ENCODE measurements around the gene ERMAP.
A peak's percentile ranks its signal among the peaks of the same experiment; 100 is the strongest.

The ERMAP gene

DNA sequence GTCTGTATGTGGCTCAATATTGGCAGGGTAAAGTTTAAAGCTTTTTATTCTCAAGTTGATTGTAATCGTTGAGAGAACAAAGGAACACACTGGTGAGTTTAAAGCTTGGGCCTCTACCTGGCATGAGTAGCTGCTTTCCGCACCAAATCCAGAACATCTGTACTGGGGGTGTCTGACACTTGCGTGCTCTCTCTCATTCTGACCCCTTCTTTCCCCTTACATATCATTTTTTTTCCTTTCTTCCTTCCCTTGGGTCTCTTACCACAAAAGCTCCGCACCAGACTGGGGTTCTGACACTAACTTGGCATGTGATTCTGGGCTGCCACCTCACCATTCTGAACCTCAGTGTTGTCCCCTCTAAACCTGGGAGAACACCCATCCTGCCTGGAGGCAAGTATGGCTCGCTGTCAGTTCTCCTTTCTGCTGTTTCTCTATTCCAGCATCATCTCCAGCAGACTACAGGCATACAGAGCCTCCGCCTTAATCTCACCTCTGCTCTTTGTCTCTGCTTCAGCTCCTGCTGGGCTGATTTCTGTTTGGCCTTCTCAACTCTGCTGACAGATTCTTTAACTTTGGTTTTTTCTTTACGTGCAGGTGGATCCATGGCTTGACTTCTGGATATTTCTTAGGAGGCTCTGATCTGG, 859 bp upstream of the ERMAP start:
- Histone ChIP-seq H3K4me3 (ENCODE audit: low read depth, low read length) (peak overlapping the region; percentile 77), H3K36me3 (replicated peaks) (no peaks in the 10 kb centered on the region), H3K27me3 (replicated peaks) (no peaks in the 10 kb centered on the region), H3K27ac (peak overlapping the region; percentile 20)
- in situ Hi-C loops (cut with HindIII; ENCODE audit: low pct_ligation_motif_present, low sequenced_read_pairs): no loop called here
- TF ChIP-seq, protein P1, sequence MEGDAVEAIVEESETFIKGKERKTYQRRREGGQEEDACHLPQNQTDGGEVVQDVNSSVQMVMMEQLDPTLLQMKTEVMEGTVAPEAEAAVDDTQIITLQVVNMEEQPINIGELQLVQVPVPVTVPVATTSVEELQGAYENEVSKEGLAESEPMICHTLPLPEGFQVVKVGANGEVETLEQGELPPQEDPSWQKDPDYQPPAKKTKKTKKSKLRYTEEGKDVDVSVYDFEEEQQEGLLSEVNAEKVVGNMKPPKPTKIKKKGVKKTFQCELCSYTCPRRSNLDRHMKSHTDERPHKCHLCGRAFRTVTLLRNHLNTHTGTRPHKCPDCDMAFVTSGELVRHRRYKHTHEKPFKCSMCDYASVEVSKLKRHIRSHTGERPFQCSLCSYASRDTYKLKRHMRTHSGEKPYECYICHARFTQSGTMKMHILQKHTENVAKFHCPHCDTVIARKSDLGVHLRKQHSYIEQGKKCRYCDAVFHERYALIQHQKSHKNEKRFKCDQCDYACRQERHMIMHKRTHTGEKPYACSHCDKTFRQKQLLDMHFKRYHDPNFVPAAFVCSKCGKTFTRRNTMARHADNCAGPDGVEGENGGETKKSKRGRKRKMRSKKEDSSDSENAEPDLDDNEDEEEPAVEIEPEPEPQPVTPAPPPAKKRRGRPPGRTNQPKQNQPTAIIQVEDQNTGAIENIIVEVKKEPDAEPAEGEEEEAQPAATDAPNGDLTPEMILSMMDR (IDR thresholded peaks at IDR 0.05; ENCODE audit: low read depth, low read length, missing control alignments): no peak
- DNase-seq: peak; percentile 2

DNA sequence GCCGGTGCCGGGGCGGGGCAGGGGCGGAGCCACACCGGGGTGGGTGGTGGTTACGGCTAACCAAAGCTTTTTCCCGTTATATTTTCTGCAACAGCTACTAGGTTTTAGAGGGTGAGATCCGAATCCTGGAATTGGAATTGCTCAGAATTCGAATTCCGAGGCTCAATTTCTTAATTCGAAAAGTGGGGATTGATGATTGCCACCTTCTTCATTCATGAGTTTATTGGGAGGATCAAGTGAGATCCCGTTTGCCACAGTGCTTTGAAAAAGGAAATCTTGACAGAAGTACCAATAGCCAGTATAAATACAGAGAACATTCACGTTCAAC, 482 bp downstream of the ERMAP start:
- Histone ChIP-seq H3K4me3 (ENCODE audit: low read depth, low read length) (peak overlapping the region; percentile 49), H3K36me3 (replicated peaks) (no peaks in the 10 kb centered on the region), H3K27me3 (replicated peaks) (no peaks in the 10 kb centered on the region), H3K27ac (peak overlapping the region; percentile 100)
- in situ Hi-C loops (cut with HindIII; ENCODE audit: low pct_ligation_motif_present, low sequenced_read_pairs): no loop called here
- DNase-seq: no peak
- TF ChIP-seq, protein P1 (IDR thresholded peaks at IDR 0.05; ENCODE audit: low read depth, low read length, missing control alignments): no peak

DNA sequence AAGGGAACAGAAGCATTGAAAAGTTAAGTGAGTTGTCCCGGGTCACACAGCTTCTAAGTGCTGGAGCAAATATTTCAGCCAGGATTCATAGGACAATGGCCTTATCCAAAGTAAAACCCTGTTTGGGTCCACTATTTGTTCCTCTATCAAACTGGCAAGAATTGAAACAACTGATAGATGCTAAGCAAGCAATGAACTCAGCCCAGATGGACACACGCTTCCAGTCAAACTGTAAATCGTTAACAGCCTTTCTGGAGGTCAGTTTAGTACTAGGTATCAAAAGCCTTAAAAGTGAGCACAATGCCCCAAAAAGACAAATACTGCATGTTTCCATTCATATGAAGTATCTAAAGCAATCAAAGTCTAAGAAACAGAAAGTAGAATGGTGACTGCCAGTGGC, 1.1 kb downstream of the ERMAP start:
- no peaks in the 10 kb centered on the region for H3K36me3 ChIP-seq (replicated peaks)
- in situ Hi-C loops (cut with HindIII; ENCODE audit: low pct_ligation_motif_present, low sequenced_read_pairs): no loop called here
- no peak overlapping the region for H3K27ac ChIP-seq
- TF ChIP-seq, protein P1 (IDR thresholded peaks at IDR 0.05; ENCODE audit: low read depth, low read length, missing control alignments): no peak
- H3K27me3 ChIP-seq (replicated peaks): no peaks in the 10 kb centered on the region
- no peak for DNase-seq
- no peak overlapping the region for H3K4me3 ChIP-seq (ENCODE audit: low read depth, low read length)

DNA sequence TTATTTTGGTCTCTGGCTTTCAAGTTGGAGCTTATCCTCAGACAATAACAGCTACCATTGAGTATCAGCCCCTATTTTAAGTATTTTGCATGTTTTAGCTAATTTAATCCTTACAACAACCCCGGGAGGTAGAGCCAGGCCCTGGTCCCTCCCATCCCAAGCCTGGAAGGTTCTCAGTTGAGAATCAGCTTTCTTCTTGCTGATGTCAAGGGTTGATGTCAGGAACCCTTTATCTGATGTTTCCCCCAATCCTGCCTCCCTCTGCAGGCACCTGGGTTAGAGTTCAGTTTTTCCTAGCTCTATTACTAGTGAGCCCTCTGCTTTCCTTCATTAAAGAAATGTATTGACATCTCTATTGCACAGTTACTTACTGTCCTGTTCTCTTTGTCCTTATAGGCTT, 3.9 kb downstream of the ERMAP start:
- H3K4me3 ChIP-seq (ENCODE audit: low read depth, low read length): no peak overlapping the region
- no peak for DNase-seq
- no peaks in the 10 kb centered on the region for H3K27me3 ChIP-seq (replicated peaks)
- no peak overlapping the region for H3K27ac ChIP-seq
- in situ Hi-C loops (cut with HindIII; ENCODE audit: low pct_ligation_motif_present, low sequenced_read_pairs): no loop called here
- no peaks in the 10 kb centered on the region for H3K36me3 ChIP-seq (replicated peaks)
- TF ChIP-seq, protein P1 (IDR thresholded peaks at IDR 0.05; ENCODE audit: low read depth, low read length, missing control alignments): no peak

DNA sequence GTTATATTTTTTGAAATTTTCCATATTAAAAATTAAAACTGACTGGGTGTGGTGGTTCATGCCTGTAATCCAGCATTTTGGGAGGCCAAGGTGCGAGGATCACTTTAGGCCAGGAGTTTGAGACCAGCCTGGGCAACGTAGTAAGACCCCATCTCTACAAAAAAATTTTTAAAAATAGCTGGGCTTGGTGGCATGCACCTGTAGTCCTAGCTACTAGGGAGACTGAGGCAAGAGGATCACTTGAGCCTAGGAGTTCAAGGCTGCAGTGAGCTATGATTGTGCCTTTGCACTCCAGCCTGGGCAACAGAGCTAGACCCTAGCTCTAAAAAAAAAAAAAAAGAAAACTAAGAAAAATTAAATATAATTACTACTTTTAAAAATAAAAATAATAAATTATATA, 4.8 kb downstream of the ERMAP start:
- in situ Hi-C loops (cut with HindIII; ENCODE audit: low pct_ligation_motif_present, low sequenced_read_pairs): no loop called here
- Histone ChIP-seq H3K27me3 (replicated peaks) (no peaks in the 10 kb centered on the region), H3K27ac (no peak overlapping the region), H3K36me3 (replicated peaks) (no peaks in the 10 kb centered on the region), H3K4me3 (ENCODE audit: low read depth, low read length) (no peak overlapping the region)
- TF ChIP-seq, protein P1 (IDR thresholded peaks at IDR 0.05; ENCODE audit: low read depth, low read length, missing control alignments): no peak
- no peak for DNase-seq

DNA sequence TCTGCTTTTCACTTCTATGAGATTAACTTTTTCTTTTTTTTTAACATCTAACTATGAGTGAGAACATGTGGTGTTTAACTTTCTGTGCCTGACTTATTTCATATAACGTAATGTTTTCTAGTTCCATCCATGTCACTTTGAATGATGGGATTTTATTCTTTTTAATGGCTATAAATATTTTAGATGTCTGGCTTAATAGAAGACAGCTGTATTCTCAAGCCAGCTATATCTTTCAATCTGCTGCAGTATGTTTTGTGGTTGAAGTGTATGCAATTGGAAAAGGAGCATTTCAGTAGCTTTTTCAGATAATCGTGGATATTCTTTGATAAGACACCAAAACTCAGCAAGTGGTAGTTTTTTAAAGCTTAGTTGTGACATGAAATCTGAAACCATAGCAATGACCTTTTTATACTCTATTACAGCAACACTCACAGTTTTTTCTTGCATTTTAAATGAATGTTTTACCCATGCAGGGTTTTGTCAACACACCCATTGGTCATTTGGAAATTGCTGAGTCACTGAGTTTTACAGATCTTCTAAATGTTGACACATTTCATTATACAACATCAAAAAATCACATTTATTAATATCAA, 6.0 kb downstream of the ERMAP start:
- TF ChIP-seq, protein P1 (IDR thresholded peaks at IDR 0.05; ENCODE audit: low read depth, low read length, missing control alignments): no peak
- no peak for DNase-seq
- Histone ChIP-seq H3K36me3 (replicated peaks) (no peaks in the 10 kb centered on the region), H3K27me3 (replicated peaks) (no peaks in the 10 kb centered on the region), H3K4me3 (ENCODE audit: low read depth, low read length) (no peak overlapping the region), H3K27ac (no peak overlapping the region)
- in situ Hi-C loops (cut with HindIII; ENCODE audit: low pct_ligation_motif_present, low sequenced_read_pairs): no loop called here

Data from brain microvascular endothelial cell (primary cell).